GM18907 (cell line): ENCODE data around the gene RBM15.
A peak's percentile ranks its signal among the peaks of the same experiment; 100 is the strongest.

ENCODE experiments used
- ATAC-seq: cut with Tn5 transposase; IDR thresholded peaks from one replicate; pipeline ENCODE4 v1.9.1; 2021; ENCODE audit warnings: mild to moderate bottlenecking, moderate library complexity; ENCODE audit not compliant: unreplicated experiment

The RBM15 gene

DNA sequence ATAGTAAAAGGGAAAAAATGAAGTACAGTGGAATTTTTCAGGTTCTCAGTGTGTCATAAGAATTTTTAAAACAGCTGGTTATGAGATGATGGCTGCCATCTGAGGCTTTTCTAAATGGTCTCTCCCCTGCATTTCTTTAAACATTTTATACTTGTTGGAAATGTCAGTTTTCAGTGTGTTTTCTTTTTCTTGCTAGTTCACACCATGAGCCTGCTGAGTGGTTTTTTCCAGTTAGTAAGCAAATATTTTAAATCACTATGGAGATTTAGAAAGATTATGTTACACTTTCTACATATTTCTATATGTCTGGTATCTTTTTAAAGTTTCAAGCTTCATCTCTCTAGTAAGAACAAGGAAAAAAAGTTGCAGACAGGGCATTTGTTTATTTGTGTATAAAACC is 9.6 kb downstream of the RBM15 start:
- ATAC-seq: no peak

GRCh38 chr1:110350360-110350759 is 11.2 kb downstream of the RBM15 start:
- ATAC-seq: no peak

- ATAC-seq: no peak
Measured at GRCh38 chr1:110355321-110355720, 16.1 kb downstream of the RBM15 start.

DNA sequence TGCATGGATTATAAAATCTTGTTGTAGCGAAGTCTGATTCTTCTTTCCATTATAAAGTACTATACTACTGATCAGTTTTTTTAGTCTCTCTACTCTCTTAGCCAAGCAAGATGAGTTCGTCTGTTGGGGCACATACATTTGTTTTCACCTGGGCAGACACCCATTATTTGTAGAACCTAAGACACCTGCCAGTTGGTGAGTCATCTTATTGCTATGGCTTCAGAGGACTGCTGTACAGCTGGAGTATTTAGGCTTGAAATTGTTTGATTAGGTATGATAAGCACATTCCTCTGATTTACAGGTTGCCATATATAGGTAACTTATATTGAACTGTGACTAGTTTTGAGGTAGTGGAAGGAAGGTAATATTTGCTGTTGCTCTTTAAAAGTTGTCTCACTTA is 17.2 kb downstream of the RBM15 start:
- no peak for ATAC-seq

DNA sequence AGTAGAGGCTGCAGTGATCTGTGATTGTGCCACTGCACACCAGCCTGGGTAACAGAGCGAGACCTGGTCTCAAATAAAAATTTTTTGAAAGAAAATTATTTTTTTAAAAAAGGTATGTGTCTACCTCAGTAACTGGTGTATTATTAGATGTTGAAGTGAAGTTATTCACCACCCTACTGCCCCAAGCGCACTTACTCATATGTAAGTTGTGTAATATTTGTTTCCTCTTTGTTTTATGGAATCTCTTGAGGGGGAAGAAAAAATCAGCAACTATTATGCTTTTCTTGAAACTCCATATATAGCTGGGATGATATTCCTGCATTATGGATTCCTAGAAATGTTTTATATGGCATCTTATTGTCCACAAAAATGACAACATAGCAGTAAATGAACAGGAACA is 21.3 kb downstream of the RBM15 start:
- ATAC-seq: no peak

DNA sequence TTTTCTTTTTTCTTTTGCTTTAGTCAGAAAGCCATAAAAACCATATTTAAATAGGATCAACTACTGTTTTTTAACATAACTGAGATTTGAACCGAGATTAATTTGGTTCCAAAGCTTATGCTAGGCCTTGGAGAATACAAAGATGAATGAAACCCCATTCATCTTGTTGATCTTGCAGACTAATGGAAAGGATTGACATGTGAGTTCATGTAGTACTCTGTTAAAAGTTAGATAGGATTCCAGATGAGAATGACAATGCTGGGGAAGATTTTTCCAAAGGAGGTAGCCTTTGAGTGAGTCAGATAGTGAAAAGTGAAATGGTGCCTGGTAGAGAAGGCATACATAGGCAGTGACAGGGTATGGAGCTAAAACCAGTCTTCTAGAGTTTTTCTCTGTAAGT is 22.7 kb downstream of the RBM15 start:
- no peak for ATAC-seq

GRCh38 chr1:110364221-110364620 is 25.0 kb downstream of the RBM15 start:
- ATAC-seq: no peak

GRCh38 chr1:110370827-110371226 is 31.6 kb downstream of the RBM15 start:
- no peak for ATAC-seq

DNA sequence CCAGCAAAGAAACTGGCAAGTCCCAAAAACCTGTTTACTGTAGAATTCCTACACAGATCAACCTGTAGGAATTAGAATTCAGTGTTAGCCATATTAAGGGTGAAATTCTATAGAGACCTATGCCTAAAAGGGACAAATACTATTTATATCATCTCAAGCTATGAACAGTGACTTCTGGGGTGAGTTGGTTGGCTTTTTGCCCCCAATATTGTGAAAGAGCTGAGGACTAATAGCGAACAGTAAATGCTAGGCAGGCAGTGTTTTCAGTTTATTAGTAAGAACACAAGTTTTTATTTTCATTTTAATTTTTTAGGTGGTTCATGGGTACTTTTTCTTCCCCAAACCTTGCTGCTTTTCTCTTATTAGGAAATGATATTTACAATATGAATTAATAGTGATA is 36.3 kb downstream of the RBM15 start:
- no peak for ATAC-seq

DNA sequence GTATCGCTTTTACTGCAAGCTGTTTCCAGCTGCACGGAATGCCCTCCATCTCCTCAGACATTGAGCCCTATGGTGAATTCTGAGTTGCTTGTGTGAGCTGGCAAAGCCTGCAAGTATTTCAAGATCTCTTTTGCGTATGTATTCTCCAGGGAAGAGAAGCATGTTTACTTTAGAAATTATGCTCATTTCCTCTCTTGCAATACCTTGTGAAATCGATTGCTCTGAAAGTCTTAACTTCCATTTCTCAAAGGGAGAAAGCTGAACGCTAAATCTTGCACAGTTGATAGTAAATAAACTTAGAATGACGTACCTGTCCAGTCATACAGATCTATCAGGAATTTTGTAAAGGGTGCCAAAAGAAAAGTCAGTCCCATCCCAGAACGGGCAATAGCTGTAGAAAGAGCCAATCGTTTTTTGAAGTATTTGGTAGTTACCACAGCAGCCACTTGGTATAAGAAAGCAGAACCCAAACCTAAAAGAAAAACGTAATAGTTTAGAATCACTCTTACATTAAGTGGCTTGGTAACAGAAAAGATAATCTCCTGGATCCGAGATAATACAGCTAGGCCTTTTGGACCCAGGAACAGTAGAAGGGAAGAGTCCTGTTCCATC is 41.6 kb downstream of the RBM15 start:
- ATAC-seq: no peak

- ATAC-seq: no peak
Measured at GRCh38 chr1:110383251-110383990, 44.2 kb downstream of the RBM15 start.

GRCh38 chr1:110384581-110385321 is 45.6 kb downstream of the RBM15 start:
- peak; percentile 84 for ATAC-seq

DNA sequence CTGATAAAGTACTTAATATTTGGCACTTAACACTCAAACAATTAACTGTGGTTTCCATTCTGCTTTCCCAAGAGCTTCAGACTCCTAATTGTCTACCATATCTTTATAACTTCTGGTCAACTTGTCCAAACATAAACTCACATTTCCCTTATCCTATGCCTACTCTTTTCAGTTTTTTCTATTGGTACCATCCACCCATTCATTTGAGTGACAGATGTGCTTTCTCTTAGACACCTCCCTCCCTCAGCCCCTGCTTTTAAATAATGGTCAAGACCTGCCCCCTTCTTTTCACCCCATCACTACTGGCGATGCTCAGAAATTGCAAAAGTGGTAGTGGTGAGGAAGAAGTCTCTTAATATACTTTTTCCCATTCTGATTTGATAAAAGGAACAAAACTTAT is 46.2 kb downstream of the RBM15 start:
- no peak for ATAC-seq

- no peak for ATAC-seq
Measured at GRCh38 chr1:110387048-110387754, 48.0 kb downstream of the RBM15 start.

DNA sequence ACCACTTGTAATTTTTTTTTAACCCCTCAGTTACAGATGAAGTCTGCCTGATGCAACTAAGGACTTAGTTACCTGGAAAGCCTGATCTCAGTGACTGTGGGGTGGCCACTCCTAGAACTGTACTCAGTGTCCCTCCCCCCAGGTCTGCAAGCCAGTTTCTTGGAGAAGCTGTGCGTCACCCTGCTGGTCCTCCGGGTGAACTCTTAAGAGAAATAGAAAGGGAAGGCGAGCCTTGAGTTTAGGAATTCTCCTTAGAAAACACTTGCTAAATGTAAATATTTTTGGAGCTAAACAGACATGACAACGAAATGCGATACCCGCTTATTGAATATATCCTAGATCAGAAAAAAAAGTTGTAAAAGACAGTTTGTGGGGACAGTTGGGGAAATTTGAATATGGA is 50.9 kb downstream of the RBM15 start:
- no peak for ATAC-seq

DNA sequence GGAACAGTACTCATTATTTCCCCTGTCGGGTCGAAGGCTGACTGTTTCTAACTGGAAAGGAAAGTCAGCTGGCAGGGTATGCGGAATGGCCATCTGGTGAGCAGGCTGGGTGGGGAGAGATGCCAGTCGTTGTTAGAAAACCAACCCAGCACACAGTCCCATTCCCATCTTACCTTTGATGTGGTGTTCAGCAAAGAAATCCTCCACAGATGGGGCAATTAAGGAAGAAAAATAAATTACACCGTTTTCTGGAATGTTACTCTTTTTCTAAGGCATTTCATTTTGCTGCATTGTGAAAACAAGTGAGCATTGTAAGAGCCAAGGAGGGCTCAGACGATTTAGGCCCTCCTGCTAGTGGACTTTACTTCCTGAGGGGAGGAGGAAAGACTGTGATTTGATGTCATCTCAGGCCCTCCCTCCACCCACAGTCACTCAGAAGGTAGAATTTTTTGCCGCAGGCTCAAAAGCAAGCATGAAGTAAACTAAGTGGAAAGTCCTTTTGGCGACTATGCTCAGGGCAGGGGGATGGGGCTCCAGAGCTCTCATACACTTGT is 51.6 kb downstream of the RBM15 start, which contains the start of gene SLC16A4:
Gene SLC16A4 (minus strand): TSS at position 335 of the 554 bp plus-strand sequence. CDS start 1,703 bp downstream, outside the sequence.
- no peak for ATAC-seq

DNA sequence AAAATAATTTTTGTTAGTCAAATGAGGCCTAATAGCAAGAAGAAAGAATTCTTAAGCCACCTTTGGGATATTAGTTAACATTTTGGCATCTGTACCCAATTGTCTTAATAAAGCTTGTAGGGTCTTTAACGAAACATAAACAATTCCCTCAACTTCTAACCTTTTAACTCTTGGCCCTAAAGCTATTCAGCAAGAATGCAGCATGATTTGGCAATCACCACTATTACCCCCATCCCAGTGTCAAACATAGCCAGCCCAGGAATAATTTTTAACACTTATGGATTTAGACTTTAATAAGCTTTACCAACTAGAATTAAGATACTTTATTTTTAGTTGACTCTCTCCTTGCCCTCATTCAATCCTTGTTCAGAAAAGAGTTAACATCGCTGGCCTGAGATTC is 54.1 kb downstream of the RBM15 start:
- no peak for ATAC-seq

DNA sequence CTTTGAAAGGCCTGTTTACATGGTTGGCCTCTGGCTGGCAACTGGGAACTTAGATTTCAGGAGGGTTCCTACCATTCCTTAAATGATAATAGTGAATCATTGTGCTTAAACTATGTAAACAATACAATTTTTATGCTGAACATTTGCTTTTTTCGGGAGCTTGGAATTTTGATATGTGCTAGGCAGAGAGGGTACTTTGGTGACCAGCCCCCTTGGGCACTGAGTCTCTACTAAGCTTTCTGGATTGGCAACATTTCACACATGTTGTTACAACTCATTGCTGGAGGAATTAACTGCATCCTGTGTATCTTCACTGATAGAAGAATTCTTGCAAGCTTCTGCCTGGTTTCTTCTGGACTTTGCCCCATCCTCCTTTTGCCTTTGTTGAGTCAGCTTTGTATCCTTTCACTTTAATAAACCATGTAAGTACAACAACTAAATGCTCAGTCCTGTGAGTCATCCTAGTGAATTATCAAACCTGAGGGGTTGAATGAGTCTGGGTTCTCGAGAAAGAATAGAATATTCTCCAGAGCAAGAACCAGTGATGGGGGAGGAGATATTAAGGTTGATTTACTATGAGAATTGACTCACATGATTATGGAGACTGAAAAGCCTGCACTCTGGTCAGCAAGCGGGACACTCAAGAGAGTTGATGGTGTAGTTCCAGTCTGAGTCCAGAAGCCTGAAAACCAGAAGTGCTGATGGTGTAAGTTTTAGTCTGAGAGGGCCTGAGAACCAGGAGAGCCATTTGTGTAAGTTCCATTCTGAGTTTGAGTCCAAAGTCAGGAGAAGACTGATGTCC is 54.7 kb downstream of the RBM15 start:
- ATAC-seq: no peak

DNA sequence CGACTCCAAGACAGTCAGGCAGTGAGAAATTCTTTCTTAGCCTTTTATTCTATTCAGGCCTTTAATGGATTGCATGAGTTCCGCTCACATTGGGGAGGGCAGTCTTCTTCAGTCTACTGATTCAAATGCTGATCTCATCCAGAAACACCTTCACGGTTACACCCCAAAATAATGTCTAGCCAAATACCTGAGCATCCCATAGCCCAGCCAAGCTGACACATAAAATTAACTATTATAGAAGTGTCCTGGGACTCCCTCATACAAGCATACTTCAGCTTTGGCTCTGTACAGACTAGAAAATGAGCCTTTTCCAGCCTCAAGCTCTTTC is 55.3 kb downstream of the RBM15 start:
- ATAC-seq: no peak
